PC-3 (cell line): Measurements from ENCODE around the gene RTP5. TPM values are rescaled to one million over a fixed set of nuclear protein-coding genes. Genes with fewer than 3 reads are reported as not detected.

ENCODE experiments used
- ATAC-seq: fragments of 200-7000 bp; cut with Tn5 transposase; 2 replicates; pipeline ENCODE4 v1.9.1; 2020; ENCODE audit warnings: mild to moderate bottlenecking, moderate library complexity
- BruUV-seq: library from RNA; stranded (reverse); fragments of 400-500 nt; replicated peaks from 2 replicates; lab custom pipeline; 2021; lab: Mats Ljungman, UMichigan
- CTCF ChIA-PET: fragments of 300-600 bp; sonication (Branson Sonifier 250); formaldehyde crosslinking; loops from one replicate; lab custom pipeline; 2022; ENCODE audit warnings: antibody characterized with exemption; lab: Charles Lee
- POLR2A ChIA-PET: fragments of 300-600 bp; sonication (Branson Sonifier 250); formaldehyde crosslinking; loops from one replicate; lab custom pipeline; 2022; ENCODE audit warnings: antibody characterized with exemption; ENCODE audit not compliant: unreplicated experiment; lab: Charles Lee
- DNase-seq: peaks from one replicate; pipeline ENCODE4 v3.0.0-alpha.2; 2015
- H2AFZ ChIP-seq: fragments of 300-600 bp; sonication (generic); 2 replicates; pipeline ENCODE4 v1.6.0; 2016; ENCODE audit warnings: antibody characterized with exemption, low read length
- H3F3A ChIP-seq: fragments of 300-600 bp; sonication (generic); one replicate; pipeline ENCODE4 v1.6.0; 2017; ENCODE audit warnings: antibody characterized with exemption, low read length, control low read depth, mild to moderate bottlenecking; ENCODE audit not compliant: unreplicated experiment
- H3K27ac ChIP-seq: fragments of 300-600 bp; sonication (generic); 2 replicates; pipeline ENCODE4 v1.5.1; 2016; ENCODE audit warnings: mild to moderate bottlenecking, low read length
- H3K27me3 ChIP-seq: fragments of 300-600 bp; sonication (generic); 2 replicates; pipeline ENCODE4 v1.6.1; 2016; ENCODE audit warnings: low read length, mixed read lengths
- H3K36me3 ChIP-seq: fragments of 300-600 bp; sonication (generic); 2 replicates; pipeline ENCODE4 v1.6.1; 2016; ENCODE audit warnings: low read depth, mixed run types, low read length, mixed read lengths
- H3K4me1 ChIP-seq: fragments of 300-600 bp; sonication (generic); 2 replicates; pipeline ENCODE4 v1.5.1; 2016; ENCODE audit warnings: low read length; ENCODE audit not compliant: insufficient read depth
- H3K4me2 ChIP-seq: fragments of 300-600 bp; sonication (generic); 2 replicates; pipeline ENCODE4 v1.6.0; 2016; ENCODE audit warnings: low read length
- H3K4me3 ChIP-seq: fragments of 300-600 bp; sonication (generic); 2 replicates; pipeline ENCODE4 v1.5.1; 2016; ENCODE audit warnings: mild to moderate bottlenecking, low read length, mixed read lengths
- H3K79me2 ChIP-seq: fragments of 300-600 bp; sonication (generic); 2 replicates; pipeline ENCODE4 v1.6.1; 2017; ENCODE audit warnings: low read length, mixed read lengths
- H3K9ac ChIP-seq: fragments of 300-600 bp; sonication (generic); 2 replicates; pipeline ENCODE4 v1.6.0; 2016; ENCODE audit warnings: mild to moderate bottlenecking, low read length
- H3K9me2 ChIP-seq: fragments of 300-600 bp; sonication (generic); replicated peaks from 2 replicates; pipeline ENCODE4 v1.6.1; 2016; ENCODE audit warnings: mixed run types, low read length, mixed read lengths
- H3K9me3 ChIP-seq: fragments of 300-600 bp; sonication (generic); 2 replicates; pipeline ENCODE4 v1.6.1; 2016; ENCODE audit warnings: low read length, mixed read lengths
- H4K20me1 ChIP-seq: fragments of 300-600 bp; sonication (generic); 2 replicates; pipeline ENCODE4 v1.6.1; 2016; ENCODE audit warnings: low read length, mixed read lengths
- CTCF ChIP-seq: fragments of 300-600 bp; sonication (generic); conservative IDR thresholded peaks from 2 replicates; pipeline ENCODE4 v1.5.1; 2017; ENCODE audit warnings: antibody characterized with exemption, low read depth, mild to moderate bottlenecking, low read length
- EZH2 ChIP-seq: fragments of 300-600 bp; sonication (generic); IDR thresholded peaks from one replicate; pipeline ENCODE4 v1.6.1; 2017; ENCODE audit warnings: antibody characterized with exemption, mild to moderate bottlenecking, low read length; ENCODE audit not compliant: unreplicated experiment
- EZH2phosphoT487 ChIP-seq: fragments of 300-600 bp; sonication (generic); IDR thresholded peaks from 2 replicates; pipeline ENCODE4 v1.6.1; 2018; ENCODE audit warnings: mild to moderate bottlenecking, antibody characterized with exemption, low read length, borderline replicate concordance
- intact Hi-C: fragments of 100-400 bp; cut with micrococcal nuclease; formaldehyde crosslinking; loops from 2 replicates; pipeline ENCODE4 v1.9.0; 2023
- total RNA-seq: library from RNA; depleted of rRNA; stranded (reverse); fragments of >200 nt; gene quantifications from 2 replicates; pipeline ENCODE4 v1.2.3, GENCODE V29; 2014

Gene RTP5
- total RNA-seq, 1 experiment from 2014 or later = not detected

DNA sequence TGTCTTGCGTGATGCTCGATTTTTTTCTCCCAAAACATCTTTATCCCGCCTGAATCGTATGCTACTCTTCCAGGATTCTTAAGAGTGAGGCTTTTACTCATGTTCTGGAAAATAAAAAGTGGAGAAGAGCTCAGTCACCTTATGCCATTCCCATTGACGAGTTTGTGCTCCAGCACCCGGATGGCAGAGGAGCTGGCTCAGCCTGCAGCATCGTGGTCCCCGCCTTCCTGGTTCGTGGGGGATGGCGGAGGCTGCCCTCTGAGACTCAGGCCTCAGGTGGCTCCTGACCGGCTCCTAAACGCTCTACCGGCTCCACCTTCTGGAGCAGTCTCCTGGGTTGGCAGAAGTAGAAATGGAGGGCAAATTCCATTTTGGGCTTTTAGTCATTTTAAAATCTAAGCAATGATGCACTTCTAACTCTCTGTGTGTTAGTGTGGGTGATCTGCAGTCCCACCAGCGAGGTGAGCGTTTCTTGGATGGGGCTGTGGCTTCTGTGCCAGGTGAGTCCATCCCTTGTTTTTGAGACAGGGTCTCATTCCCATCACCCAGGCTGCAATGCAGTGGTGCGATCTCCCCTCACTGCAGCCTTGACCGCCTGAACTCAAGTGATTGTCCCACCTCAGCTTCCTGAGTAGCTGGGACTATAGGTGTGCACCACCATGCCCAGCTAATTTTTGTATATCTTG, 27.8 kb downstream of the RTP5 start:
- no peaks in the 10 kb centered on the region for H3K9me2 ChIP-seq
- H3K27ac ChIP-seq = no peak overlapping the region
- intact Hi-C loops = no loop called here
- ChIA-PET POLR2A (no interaction called here), CTCF (no interaction called here)
- H3K4me2 ChIP-seq = no peak overlapping the region
- no peak overlapping the region for H3K9ac ChIP-seq
- no peaks in the 10 kb centered on the region for H3F3A ChIP-seq
- no peaks in the 10 kb centered on the region; the same call in 1 of the 2 replicates for H3K4me1 ChIP-seq
- no peaks in the 10 kb centered on the region for H3K9me3 ChIP-seq
- H3K79me2 ChIP-seq = no peaks in the 10 kb centered on the region
- no peaks in the 10 kb centered on the region for H4K20me1 ChIP-seq
- BruUV-seq = no TSS peak
- no peaks in the 10 kb centered on the region for H3K27me3 ChIP-seq
- no peak overlapping the region for H2AFZ ChIP-seq
- H3K36me3 ChIP-seq = no peaks in the 10 kb centered on the region
- DNase-seq (no peak), ATAC-seq (no peak)
- TF ChIP-seq EZH2phosphoT487 = no peak
- no peak for TF ChIP-seq CTCF
- TF ChIP-seq EZH2 = no peak
- no peak overlapping the region for H3K4me3 ChIP-seq

DNA sequence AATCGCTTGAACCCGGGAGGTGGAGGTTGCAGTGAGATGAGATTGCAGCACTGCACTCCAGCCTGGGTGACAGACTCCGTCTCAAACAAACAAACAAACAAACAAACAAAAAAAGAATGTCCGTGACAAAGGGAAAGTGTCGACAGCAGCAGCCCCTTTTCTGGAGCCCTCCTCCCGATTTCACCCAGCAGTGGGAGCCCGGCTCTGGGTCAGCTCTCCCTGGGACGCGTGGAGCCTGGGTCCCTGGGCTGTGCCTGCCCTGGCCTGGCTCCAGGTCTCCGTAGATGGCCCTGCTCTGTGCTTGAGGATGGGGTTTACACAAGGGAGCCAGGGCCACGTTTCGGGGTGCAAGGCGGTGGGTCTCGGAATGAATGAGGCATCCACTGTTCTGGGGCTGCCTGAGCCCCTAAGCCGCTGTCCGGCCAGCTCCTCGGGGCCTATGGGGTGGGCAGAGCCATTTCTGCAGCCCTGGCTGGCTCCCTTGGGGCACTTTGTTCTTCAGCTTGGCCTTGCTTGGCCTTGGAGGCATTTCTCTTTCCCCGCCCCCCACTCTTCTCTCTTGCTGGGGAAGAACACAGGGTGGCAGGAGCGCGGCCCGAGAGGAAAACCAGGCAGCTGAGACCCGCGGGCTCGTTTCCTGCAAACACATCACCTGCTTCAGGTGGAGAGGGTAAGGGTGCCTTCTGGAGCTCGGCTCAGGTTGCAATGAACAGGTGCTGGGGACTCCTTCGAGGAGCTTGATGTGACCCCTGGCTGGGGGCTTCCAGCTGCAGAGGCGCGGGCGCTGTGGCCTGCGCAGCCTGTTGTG, 29.1 kb downstream of the RTP5 start:
- no peak overlapping the region for H3K4me3 ChIP-seq
- no peaks in the 10 kb centered on the region for H4K20me1 ChIP-seq
- H3F3A ChIP-seq = no peaks in the 10 kb centered on the region
- ATAC-seq = no peak
- DNase-seq = no peak
- no peak overlapping the region for H3K9ac ChIP-seq
- no peaks in the 10 kb centered on the region for H3K9me3 ChIP-seq
- H3K79me2 ChIP-seq = no peaks in the 10 kb centered on the region
- H3K27ac ChIP-seq = no peak overlapping the region
- no TSS peak for BruUV-seq
- CTCF ChIA-PET = no interaction called here
- intact Hi-C loops = loop anchor here (1.0 kb wide), 1 partner anchor 18 kb away; no protein-coding TSS in a partner anchor
- no peaks in the 10 kb centered on the region for H3K27me3 ChIP-seq
- no peaks in the 10 kb centered on the region for H3K4me1 ChIP-seq
- no peak for TF ChIP-seq EZH2
- TF ChIP-seq EZH2phosphoT487 = no peak
- TF ChIP-seq CTCF = no peak
- H3K36me3 ChIP-seq = no peaks in the 10 kb centered on the region
- no peak overlapping the region for H2AFZ ChIP-seq
- POLR2A ChIA-PET = no interaction called here
- no peak overlapping the region for H3K4me2 ChIP-seq
- no peaks in the 10 kb centered on the region for H3K9me2 ChIP-seq
